Measurements from ENCODE around the gene OR2T12.
"Not testable (repeated sequence)": the region's sequence is repeated elsewhere in the genome, so short reads cannot be mapped to it uniquely, and the experiment has no call there.

OR2T12 gene

GRCh38 chr1:248303324-248303723 lies at the start of gene OR2T12:
Gene OR2T12, minus strand, starts transcription at chr1:248303424. Its CDS starts 7,846 bp downstream, at chr1:248295578.
- no peak for DNase-seq

GRCh38 chr1:248348475-248348874 lies 45.3 kb upstream of the OR2T12 start, which contains the start of gene OR14C36:
Gene OR14C36, plus strand, starts transcription at chr1:248348775. Its CDS starts 0 bp downstream, at chr1:248348775.
- no peak for DNase-seq

GRCh38 chr1:248343451-248343850 lies 40.2 kb upstream of the OR2T12 start:
- DNase-seq: no peak

- no peak for DNase-seq
Measured at GRCh38 chr1:248324468-248324867, 21.2 kb upstream of the OR2T12 start, which contains the start of gene OR2M7. Gene OR2M7, minus strand, starts transcription at chr1:248324568. Its CDS starts 0 bp downstream, at chr1:248324568.

GRCh38 chr1:248316796-248317195 lies 13.6 kb upstream of the OR2T12 start:
- no peak for DNase-seq

- DNase-seq: not testable (repeated sequence)
Measured at GRCh38 chr1:248306740-248307139, 3.5 kb upstream of the OR2T12 start.

- DNase-seq: no peak
Measured at GRCh38 chr1:248306103-248306502, 2.9 kb upstream of the OR2T12 start.

- DNase-seq: not testable (repeated sequence)
Measured at GRCh38 chr1:248305672-248306071, 2.4 kb upstream of the OR2T12 start.

- DNase-seq: no peak
Measured at GRCh38 chr1:248288391-248288790, 14.8 kb downstream of the OR2T12 start.

GRCh38 chr1:248277876-248278275 lies 25.3 kb downstream of the OR2T12 start, which contains the start of gene OR2T33:
Gene OR2T33, minus strand, starts transcription at chr1:248277976. Its CDS starts 4,162 bp downstream, at chr1:248273814.
- no peak for DNase-seq

GRCh38 chr1:248273225-248273624 lies 30.0 kb downstream of the OR2T12 start:
- not testable (repeated sequence) for DNase-seq

- DNase-seq: no peak
Measured at GRCh38 chr1:248268178-248268577, 35.0 kb downstream of the OR2T12 start.

- DNase-seq: not testable (repeated sequence)
Measured at GRCh38 chr1:248259309-248259708, 43.9 kb downstream of the OR2T12 start.

GRCh38 chr1:248243204-248243603 lies 60.0 kb downstream of the OR2T12 start:
- DNase-seq: no peak
